AG20443 (cell line): ENCODE measurements around the gene RELB.
"Not testable (repeated sequence)": the region's sequence is repeated elsewhere in the genome, so short reads cannot be mapped to it uniquely, and the experiment has no call there.

Experiments
- DNase-seq: peaks from one replicate; pipeline ENCODE4 v3.0.0; 2012; ENCODE audit warnings: low spot score, mixed read lengths

Gene RELB

GRCh38 chr19:44987148-44987675 lies 14.1 kb upstream of the RELB start:
- no peak for DNase-seq

- DNase-seq: no peak
Measured at GRCh38 chr19:44988273-44988672, 13.0 kb upstream of the RELB start.

- peak; percentile 86 for DNase-seq
Measured at GRCh38 chr19:44988896-44989556, 12.2 kb upstream of the RELB start.

- DNase-seq: no peak
Measured at GRCh38 chr19:44990459-44990858, 10.8 kb upstream of the RELB start.

GRCh38 chr19:44990966-44991365 lies 10.3 kb upstream of the RELB start:
- no peak for DNase-seq

- DNase-seq: no peak
Measured at GRCh38 chr19:44992336-44993163, 8.7 kb upstream of the RELB start.

- DNase-seq: no peak
Measured at GRCh38 chr19:44993526-44993925, 7.7 kb upstream of the RELB start.

GRCh38 chr19:44993926-44994537 lies 7.2 kb upstream of the RELB start:
- DNase-seq: no peak

- no peak for DNase-seq
Measured at GRCh38 chr19:44998025-44998424, 3.2 kb upstream of the RELB start.

GRCh38 chr19:44999131-44999925 lies 1.9 kb upstream of the RELB start:
- not testable (repeated sequence) for DNase-seq

GRCh38 chr19:45000665-45001064 lies 599 bp upstream of the RELB start:
- not testable (repeated sequence) for DNase-seq

- no peak for DNase-seq
Measured at GRCh38 chr19:45003485-45003884, 2.2 kb downstream of the RELB start.

- no peak for DNase-seq
Measured at GRCh38 chr19:45005787-45006186, 4.5 kb downstream of the RELB start.

- no peak for DNase-seq
Measured at GRCh38 chr19:45008552-45008951, 7.3 kb downstream of the RELB start.

GRCh38 chr19:45009625-45010255 lies 8.5 kb downstream of the RELB start:
- no peak for DNase-seq

GRCh38 chr19:45010306-45010705 lies 9.0 kb downstream of the RELB start:
- no peak for DNase-seq

- no peak for DNase-seq
Measured at GRCh38 chr19:45011959-45012358, 10.7 kb downstream of the RELB start.

GRCh38 chr19:45016388-45017314 lies 15.4 kb downstream of the RELB start:
- DNase-seq: peak; percentile 91

- no peak for DNase-seq
Measured at GRCh38 chr19:45019187-45019586, 17.9 kb downstream of the RELB start.

GRCh38 chr19:45020071-45020470 lies 18.8 kb downstream of the RELB start:
- no peak for DNase-seq
